A673 (cell line): Measurements from ENCODE around the gene CDKN2B-AS1. TPM values are rescaled to one million over a fixed set of nuclear protein-coding genes. Genes with fewer than 3 reads are reported as not detected.

ENCODE experiments used
- BruUV-seq: library from RNA; stranded (reverse); fragments of 400-500 nt; replicated peaks from 2 replicates; lab custom pipeline; 2021; lab: Mats Ljungman, UMichigan
- CTCF ChIA-PET: fragments of 300-600 bp; sonication (Branson Sonifier 250); formaldehyde crosslinking; loops from one replicate; lab custom pipeline; 2022; ENCODE audit warnings: antibody characterized with exemption; lab: Charles Lee
- POLR2A ChIA-PET: fragments of 300-600 bp; sonication (Branson Sonifier 250); formaldehyde crosslinking; loops from one replicate; lab custom pipeline; 2022; ENCODE audit warnings: antibody characterized with exemption; ENCODE audit not compliant: low non-redundant PET; lab: Charles Lee
- DNase-seq: peaks from one replicate; pipeline ENCODE4 v3.0.0-alpha.2; 2015; ENCODE audit warnings: low spot score
- H3K27ac ChIP-seq: fragments of 200-600 bp; sonication (generic); 2 replicates; pipeline ENCODE4 v1.5.1; 2016; ENCODE audit warnings: mixed run types, low read depth, mild to moderate bottlenecking, mixed read lengths, antibody characterized with exemption, low read length; ENCODE audit not compliant: poor library complexity, severe bottlenecking
- H3K27me3 ChIP-seq: fragments of 200-600 bp; sonication (generic); replicated peaks from 2 replicates; pipeline ENCODE4 v1.6.1; 2017; ENCODE audit warnings: mixed run types, low read depth, mild to moderate bottlenecking, mixed read lengths, antibody characterized with exemption, low read length; ENCODE audit not compliant: insufficient read depth, poor library complexity
- H3K36me3 ChIP-seq: fragments of 200-600 bp; sonication (generic); 2 replicates; pipeline ENCODE4 v1.6.1; 2016; ENCODE audit warnings: mixed run types, mild to moderate bottlenecking, mixed read lengths, antibody characterized with exemption, low read length; ENCODE audit not compliant: insufficient read depth, poor library complexity, severe bottlenecking
- H3K4me1 ChIP-seq: fragments of 200-600 bp; sonication (generic); 2 replicates; pipeline ENCODE4 v1.6.1; 2017; ENCODE audit warnings: mixed run types, mild to moderate bottlenecking, mixed read lengths, antibody characterized with exemption, low read length; ENCODE audit not compliant: insufficient read depth, poor library complexity, severe bottlenecking
- H3K4me3 ChIP-seq: fragments of 200-600 bp; sonication (generic); 2 replicates; pipeline ENCODE4 v1.5.1; 2016; ENCODE audit warnings: low read depth, mixed run types, mild to moderate bottlenecking, mixed read lengths, low read length; ENCODE audit not compliant: poor library complexity, severe bottlenecking
- H3K9me3 ChIP-seq: fragments of 200-600 bp; sonication (generic); 2 replicates; pipeline ENCODE4 v1.6.1; 2016; ENCODE audit warnings: mixed run types, low read depth, mild to moderate bottlenecking, mixed read lengths, antibody characterized with exemption, low read length; ENCODE audit not compliant: poor library complexity, severe bottlenecking
- CTCF ChIP-seq: fragments of 300-800, 200-600 bp; sonication (generic); conservative IDR thresholded peaks from 2 replicates; pipeline ENCODE4 v1.5.1; 2017; ENCODE audit warnings: low read depth, mild to moderate bottlenecking, antibody characterized with exemption, low read length, moderate library complexity, mixed read lengths
- EZH2 ChIP-seq: fragments of 200-600 bp; sonication (generic); IDR thresholded peaks from 2 replicates; pipeline ENCODE4 v1.6.1; 2017; ENCODE audit warnings: borderline replicate concordance, low read depth, mild to moderate bottlenecking, mixed read lengths, antibody characterized with exemption, low read length; ENCODE audit not compliant: poor library complexity, severe bottlenecking
- intact Hi-C: fragments of 100-400 bp; cut with micrococcal nuclease; formaldehyde crosslinking; loops from one replicate; pipeline ENCODE4 v1.10.0; 2022; ENCODE audit not compliant: unreplicated experiment
- total RNA-seq: library from RNA; stranded (reverse); gene quantifications from 2 replicates; pipeline ENCODE4 v1.2.3, GENCODE V29; 2021

CDKN2B-AS1 gene
- total RNA-seq, 1 experiment from 2014 or later, result not detected

DNA sequence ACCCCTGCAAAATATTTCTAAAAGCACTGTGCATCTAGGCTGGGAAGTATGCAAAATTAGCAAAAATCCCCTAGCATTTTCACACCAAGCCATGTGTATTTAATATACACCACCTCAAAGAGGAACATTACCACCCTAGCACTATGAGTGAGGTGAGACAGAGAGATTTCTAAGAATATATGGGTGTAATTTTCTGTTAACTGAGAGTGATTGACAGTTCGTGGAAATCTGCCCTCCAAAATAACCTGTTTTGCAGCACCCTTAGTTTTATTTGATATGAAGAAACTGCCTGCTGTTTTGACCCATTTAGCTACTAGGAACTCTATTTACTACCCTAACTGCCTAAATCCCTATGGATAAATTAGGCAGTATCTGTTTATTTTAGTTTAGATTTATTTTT is 78.8 kb downstream of the CDKN2B-AS1 start:
- H3K36me3 ChIP-seq, result no peaks in the 10 kb centered on the region
- TF ChIP-seq CTCF, result no peak
- no peak for TF ChIP-seq EZH2
- BruUV-seq, result no TSS peak
- H3K4me1 ChIP-seq, result no peaks in the 10 kb centered on the region
- no peaks in the 10 kb centered on the region for H3K9me3 ChIP-seq
- POLR2A ChIA-PET, result no interaction called here
- no peak overlapping the region for H3K27ac ChIP-seq
- intact Hi-C loops, result no loop called here
- H3K4me3 ChIP-seq, result no peak overlapping the region
- DNase-seq, result no peak
- no peaks in the 10 kb centered on the region for H3K27me3 ChIP-seq
- CTCF ChIA-PET, result no interaction called here

- Histone ChIP-seq H3K27ac (no peak overlapping the region), H3K27me3 (no peaks in the 10 kb centered on the region), H3K36me3 (no peaks in the 10 kb centered on the region), H3K4me1 (no peaks in the 10 kb centered on the region), H3K9me3 (no peaks in the 10 kb centered on the region), H3K4me3 (no peak overlapping the region)
- TF ChIP-seq EZH2 (no peak), CTCF (no peak)
- CTCF ChIA-PET, result no interaction called here
- intact Hi-C loops, result no loop called here
- BruUV-seq, result no TSS peak
- POLR2A ChIA-PET, result no interaction called here
- DNase-seq, result no peak
Measured at GRCh38 chr9:22078081-22078480, 83.5 kb downstream of the CDKN2B-AS1 start.

GRCh38 chr9:22079873-22080341 is 85.3 kb downstream of the CDKN2B-AS1 start:
- no peak overlapping the region for H3K27ac ChIP-seq
- TF ChIP-seq EZH2 (no peak), CTCF (no peak)
- CTCF ChIA-PET, result no interaction called here
- no peaks in the 10 kb centered on the region for H3K27me3 ChIP-seq
- no peaks in the 10 kb centered on the region for H3K4me1 ChIP-seq
- H3K9me3 ChIP-seq, result no peaks in the 10 kb centered on the region
- H3K4me3 ChIP-seq, result no peak overlapping the region
- BruUV-seq, result no TSS peak
- intact Hi-C loops, result no loop called here
- DNase-seq, result no peak
- POLR2A ChIA-PET, result no interaction called here
- H3K36me3 ChIP-seq, result no peaks in the 10 kb centered on the region
